ENCODE results near the gene HPN. TPM values are rescaled to one million over a fixed set of nuclear protein-coding genes. Genes with fewer than 3 reads are reported as not detected.
A peak's percentile ranks its signal among the peaks of the same experiment; 100 is the strongest.
"Not testable (repeated sequence)": the region's sequence is repeated elsewhere in the genome, so short reads cannot be mapped to it uniquely, and the experiment has no call there.

The HPN gene
- polyA plus RNA-seq, 5 donors: 21.3 to 48.5 (median 32.1) TPM

DNA sequence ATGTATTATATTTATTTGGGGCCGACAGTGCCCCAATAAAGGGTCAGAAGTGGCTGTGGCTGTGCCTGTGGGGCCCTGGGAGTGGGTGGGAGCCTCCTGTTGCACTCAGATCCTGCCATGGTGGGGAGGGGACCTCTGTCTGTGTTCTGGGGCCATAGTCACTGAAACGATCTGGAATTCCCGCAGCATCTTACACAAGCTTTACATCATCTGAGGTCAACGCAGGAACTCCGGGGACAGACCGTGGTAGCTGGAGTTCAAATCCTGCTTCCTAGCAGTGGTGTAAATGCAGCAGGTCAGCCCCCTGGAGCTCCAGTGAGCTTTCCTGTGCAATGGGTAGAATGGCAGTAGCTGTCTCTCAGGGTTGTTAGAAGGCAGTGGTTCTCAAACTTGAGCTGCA lies 15.1 kb upstream of the HPN start:
- no peak for DNase-seq

DNA sequence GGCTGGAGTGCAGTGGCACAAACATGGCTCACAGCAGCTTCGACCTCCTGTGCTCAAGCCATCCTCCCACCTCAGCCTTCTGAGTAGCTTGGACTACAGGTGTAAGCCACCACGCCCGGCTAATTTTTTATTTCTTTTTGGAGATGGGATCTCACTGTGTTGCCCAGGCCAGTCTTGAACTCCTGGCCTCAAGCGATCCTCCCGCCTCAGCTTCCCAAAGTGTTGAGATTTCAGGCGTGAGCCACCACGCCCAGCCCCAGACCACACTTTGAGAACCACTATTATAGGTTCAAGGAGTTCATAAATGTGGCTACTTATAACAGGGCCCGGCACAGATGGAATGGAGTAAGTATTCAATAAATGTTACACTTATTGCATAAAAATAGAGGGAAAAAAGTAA lies 14.5 kb upstream of the HPN start:
- no peak for DNase-seq

GRCh38 chr19:35027851-35028599 lies 13.5 kb upstream of the HPN start:
- DNase-seq: no peak

GRCh38 chr19:35028600-35028885 lies 13.0 kb upstream of the HPN start:
- not testable (repeated sequence) for DNase-seq

GRCh38 chr19:35029275-35029736 lies 12.2 kb upstream of the HPN start:
- DNase-seq: not testable (repeated sequence)

DNA sequence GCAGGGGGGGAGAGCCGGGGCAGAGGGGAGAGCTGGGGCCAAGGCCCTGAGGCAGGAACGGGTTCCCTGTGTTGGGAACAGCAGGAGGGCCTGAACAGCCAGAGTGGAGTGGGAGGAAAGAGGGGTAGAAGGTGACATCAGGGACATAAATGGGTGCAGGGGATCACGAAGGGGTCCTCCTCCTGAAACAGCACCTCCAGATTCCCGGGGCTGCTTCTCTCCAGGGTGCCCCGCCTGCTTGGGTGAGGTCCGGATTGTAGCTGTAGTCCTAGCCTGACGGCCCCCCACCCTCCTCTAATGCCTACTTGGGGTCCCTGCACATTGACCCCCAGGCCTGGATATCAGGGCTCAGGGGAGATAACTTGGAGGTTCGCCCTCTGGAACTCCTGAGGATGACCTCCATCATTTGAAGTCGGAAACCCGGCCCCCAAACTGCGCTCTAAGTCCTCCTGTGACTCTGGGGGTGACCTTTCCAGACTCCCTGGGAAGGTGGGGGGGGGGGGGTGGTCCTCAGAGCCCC lies 11.7 kb upstream of the HPN start:
- no peak for DNase-seq

- no peak for DNase-seq
Measured at GRCh38 chr19:35030257-35031071, 11.1 kb upstream of the HPN start, which contains the start of gene SCN1B. SCN1B (plus strand) TSS chr19:35030470; CDS start chr19:35030821, 351 bp downstream.

GRCh38 chr19:35031072-35031881 lies 10.2 kb upstream of the HPN start:
- DNase-seq: no peak

GRCh38 chr19:35032356-35032865 lies 9.1 kb upstream of the HPN start:
- DNase-seq: no peak

DNA sequence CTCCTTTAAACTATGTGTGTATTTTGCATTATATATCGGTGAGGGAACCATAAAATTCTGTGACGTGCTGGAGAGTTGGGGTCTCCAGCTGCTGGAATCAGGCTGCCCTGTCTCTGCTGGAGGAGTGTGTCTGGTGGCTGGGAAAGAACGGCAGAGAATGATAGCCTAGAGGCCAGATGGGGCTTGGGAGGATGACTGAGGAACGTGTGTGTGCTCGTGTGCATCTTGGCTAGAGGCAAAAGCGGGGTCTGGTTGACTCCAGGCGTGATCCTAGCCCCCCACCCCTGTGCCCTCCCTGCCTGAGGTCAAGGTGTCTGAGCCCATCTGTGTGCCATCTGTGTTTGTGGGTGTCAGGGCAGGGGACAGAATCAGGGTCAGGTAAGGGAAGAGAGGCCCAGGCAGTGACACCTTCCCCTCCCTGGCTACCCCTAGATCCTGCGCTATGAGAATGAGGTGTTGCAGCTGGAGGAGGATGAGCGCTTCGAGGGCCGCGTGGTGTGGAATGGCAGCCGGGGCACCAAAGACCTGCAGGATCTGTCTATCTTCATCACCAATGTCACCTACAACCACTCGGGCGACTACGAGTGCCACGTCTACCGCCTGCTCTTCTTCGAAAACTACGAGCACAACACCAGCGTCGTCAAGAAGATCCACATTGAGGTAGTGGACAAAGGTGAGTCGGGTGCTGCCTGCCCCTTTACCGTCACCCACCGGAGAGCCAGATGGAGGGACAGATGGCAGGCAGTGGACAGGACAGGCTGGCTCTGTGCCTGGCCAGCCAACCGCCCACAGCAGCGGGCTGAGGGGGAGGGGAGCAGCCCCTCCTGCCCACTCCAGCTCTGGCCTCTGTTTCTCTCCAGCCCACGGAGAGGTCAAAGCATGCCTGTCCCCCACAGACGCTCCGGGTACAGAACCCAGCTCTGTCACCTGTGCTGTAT lies 8.2 kb upstream of the HPN start:
- no peak for DNase-seq

DNA sequence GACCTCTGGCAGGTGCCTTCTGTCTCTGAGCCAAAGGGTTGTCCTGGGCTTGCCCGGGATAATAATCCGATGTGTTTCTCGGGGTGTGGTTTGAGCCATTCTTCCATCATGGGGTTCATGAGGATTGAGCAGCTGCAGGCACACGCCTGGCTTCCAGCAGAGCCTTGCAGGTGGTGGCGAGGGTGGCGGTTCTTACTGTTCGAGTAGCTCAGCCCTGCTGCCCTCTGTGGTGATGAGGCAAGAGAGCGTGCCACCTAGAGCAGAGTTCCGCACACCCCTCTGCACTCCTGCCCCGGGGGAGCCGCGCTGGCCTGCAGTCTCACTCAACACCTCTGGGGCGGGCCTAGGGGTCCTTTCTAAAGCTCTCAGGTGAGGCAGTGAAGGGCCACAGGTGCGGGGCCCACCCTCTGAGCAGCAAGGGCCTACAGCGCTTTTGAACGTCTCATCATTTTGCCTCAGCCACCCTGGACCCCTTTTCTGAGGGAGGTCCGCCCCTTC lies 7.5 kb upstream of the HPN start:
- no peak for DNase-seq

DNA sequence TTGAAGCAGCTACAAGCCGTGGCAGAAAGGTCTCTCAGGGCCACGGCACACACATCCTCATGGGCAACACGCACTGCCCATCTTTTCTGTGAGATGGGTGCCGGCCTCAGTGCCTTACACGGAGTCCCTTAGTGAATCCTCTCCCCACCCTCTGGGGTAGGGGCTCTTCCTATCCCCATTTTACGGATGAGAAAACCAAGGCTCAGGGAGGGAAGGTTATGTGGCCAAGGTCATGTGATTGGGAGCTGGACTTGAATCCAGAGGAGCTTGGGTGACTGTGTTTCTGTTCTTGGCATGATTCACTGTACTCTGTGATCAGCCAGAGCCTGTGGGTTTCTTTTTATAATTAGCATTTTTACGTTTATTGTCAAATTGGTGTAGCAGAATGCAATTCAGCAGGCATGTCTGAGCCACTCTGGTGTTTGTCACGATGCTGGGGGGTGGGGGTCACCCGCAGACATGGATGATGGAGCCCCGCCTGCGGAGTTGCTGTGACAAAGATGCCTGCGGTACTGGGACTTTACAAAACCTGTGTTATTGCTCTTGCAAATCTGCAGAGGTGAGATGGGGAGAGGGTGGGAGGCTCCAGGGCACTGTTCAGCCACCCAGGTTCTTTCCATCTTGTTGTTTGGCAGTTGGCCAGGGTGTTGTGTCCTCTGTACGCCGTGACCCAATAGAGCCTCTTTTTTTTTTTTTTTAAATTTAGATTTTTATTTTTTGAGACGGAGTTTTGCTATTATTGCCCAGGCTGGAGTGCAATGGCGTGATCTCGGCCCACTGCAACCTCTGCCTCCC lies 6.7 kb upstream of the HPN start:
- DNase-seq: no peak

DNA sequence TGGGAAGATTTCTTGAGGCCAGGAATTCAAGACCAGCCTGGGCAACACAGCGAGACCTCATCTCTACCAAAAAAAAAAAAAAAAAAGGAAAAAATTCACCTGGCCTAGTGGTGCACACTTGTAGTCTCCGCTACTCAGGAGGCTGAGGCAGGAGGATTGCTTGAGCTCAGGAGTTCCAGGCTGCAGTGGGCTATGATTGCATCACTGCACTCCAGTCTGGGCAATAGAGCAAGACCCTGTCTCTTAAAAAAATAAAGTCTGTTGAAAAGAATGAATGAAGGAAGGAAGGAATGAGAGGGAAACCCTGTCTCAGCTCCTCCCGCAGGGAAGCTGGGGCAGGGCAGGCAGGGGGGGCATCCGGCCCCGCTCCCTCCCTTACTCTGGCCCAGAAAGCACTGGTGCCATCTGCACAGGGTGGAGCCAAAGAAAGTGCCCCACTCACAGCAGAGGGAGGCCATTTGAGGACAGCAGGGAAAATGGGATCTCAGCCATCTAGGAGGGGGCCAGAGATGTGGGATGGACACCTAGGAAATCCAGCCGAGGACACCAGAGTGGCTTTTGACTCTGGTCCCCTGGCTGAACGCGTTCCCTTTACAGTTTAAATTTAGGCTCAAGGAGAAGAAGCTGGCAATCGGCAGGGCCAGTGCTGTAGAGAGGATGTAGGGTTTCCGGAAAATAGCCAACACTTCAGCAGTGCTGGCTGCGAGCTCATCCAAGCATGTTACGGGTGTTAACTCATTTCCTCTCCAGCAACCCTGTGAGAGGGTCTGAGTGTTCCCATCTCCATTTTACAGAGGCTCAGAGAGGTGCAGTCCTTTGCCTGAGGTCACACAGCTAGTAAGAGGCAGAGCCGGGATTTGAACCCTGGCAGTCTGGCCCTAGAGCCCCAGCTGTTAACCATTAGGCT lies 3.6 kb upstream of the HPN start:
- no peak for DNase-seq

DNA sequence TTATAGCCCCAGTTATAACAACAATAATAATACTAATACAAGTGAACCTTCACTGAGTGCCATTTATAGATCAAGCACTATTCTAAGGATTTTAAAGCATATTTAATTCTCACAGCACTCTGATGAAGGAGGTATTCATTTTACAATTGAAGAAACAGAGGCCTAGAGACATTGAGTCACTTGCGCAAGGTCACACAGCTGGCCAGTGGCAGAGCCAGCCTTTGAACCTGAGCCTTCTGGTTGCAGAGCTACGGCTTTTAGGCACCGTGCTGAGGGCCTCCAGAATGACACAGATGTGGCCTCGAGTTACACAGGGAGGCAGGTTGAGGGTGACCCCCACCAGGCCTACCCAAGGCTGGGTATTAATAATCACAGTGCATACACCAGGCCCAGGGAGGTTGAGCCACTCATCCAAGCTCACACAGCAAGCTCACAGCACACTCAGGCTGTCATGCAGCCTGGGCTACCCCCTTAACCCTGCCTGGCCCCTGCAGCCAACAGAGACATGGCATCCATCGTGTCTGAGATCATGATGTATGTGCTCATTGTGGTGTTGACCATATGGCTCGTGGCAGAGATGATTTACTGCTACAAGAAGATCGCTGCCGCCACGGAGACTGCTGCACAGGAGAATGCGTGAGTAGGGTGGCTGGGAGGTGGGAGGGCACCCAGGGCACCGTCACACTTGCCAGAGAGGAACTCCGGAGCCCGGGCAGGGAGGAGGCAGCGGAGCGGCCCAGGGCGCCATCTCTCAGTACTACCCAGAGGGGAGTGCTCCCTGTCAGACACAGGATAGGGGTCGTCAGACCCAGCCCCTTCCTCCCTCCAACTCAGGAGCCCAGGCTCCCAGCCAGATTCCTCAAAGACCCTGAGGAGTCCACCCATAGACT lies 2.7 kb upstream of the HPN start:
- DNase-seq: no peak

DNA sequence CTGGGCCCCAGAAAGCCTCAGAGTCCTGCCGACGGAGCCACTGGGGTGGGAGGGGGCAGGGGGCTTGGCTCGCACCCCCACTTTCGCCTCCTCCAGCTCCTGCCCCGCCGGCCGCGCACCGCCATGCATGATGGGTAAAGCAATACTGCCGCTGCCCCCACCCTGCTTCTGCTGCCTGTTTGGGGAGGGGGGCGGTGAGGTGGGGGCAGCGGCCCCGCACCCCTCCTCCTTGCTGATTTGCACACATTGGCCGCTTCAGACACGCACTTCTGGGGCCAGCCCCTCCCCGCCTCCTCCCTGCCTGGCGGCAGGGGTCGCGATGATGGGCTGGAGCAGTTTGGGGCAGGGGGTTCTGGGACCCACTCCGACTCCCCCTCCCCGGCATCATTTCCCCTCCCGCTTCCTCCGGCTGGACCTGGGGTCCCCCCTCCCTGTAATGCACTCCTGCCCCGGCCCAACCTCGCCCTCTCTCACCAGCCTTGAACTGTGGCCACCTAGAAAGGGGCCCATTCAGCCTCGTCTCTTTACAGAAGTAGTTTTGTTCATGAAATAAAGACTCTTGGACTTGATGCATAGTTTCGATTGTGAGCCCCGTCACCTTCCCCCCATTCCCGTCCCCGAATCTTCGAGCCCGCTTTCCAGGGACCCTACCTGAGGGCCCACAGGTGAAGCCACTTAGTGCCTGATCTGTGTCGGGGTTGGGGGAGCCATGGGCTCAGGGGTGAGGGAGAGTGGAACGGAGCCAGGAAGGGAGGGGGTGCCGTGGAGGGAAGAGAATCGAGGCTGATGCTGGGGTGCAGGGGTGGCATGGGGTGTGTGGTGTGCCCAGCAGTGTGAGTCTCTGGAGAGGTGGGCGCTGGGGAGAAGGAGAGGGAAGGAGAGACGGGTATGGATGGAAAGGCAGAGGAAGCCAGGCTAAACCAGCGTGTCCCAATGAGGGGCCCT lies 1.4 kb upstream of the HPN start:
- no peak for DNase-seq

DNA sequence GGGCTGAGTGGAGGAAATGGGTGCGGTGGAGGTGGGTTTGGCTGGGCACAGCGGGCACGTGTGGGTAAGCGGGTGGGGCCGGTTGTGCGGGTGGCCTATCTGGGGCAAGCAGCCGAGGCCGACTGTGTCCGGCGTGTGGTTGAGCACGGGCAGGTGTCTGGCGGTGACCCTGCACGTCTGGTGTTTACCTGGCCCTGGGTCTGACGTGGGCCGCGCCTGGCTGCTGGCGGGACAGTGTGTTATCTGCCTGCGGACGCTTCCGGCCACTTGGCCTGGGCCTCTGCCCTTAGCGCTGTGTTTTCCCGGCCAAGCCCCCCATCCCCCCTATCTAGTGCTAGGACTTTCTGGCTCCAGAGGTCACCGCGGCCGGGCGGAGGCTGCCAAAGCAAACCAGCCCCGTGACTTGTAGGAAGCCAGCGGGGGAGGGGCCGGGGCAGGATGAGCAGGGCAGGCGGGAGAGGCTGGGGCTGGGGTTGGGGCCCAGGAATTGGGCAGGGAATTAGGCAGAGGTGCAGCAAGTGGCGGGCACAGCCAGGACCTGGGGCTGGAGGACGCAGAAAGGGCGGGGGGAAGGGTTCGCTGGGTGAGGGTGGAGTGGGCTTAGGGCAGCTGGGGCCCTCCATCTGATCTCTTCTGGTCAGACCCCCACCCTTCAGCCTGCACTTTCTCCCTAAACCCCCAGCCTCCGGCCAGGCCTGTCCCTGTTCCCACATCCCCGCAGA lies 534 bp upstream of the HPN start:
- DNase-seq: peak in 1 of 2 donors; percentile 53

Data from right lung (tissue), 5 donors.